ENCODE results near the gene ARSA.
"Not testable (repeated sequence)": the region's sequence is repeated elsewhere in the genome, so short reads cannot be mapped to it uniquely, and the experiment has no call there.

Gene ARSA

GRCh38 chr22:50654664-50655063, 26.7 kb upstream of the ARSA start:
- DNase-seq, result not testable (repeated sequence)

- DNase-seq, result no peak
Measured at GRCh38 chr22:50653256-50653655, 25.3 kb upstream of the ARSA start.

- not testable (repeated sequence) for DNase-seq
Measured at GRCh38 chr22:50643821-50644101, 15.8 kb upstream of the ARSA start.

- not testable (repeated sequence) for DNase-seq
Measured at GRCh38 chr22:50643021-50643820, 15.3 kb upstream of the ARSA start.

- DNase-seq, result no peak
Measured at GRCh38 chr22:50641696-50642607, 14.0 kb upstream of the ARSA start.

- no peak for DNase-seq
Measured at GRCh38 chr22:50640857-50641647, 13.1 kb upstream of the ARSA start.

- not testable (repeated sequence) for DNase-seq
Measured at GRCh38 chr22:50640296-50640695, 12.3 kb upstream of the ARSA start.

- DNase-seq, result no peak
Measured at GRCh38 chr22:50635591-50635990, 7.6 kb upstream of the ARSA start.

GRCh38 chr22:50633771-50634170, 5.8 kb upstream of the ARSA start:
- no peak for DNase-seq

GRCh38 chr22:50633086-50633485, 5.1 kb upstream of the ARSA start:
- no peak for DNase-seq

- DNase-seq, result no peak
Measured at GRCh38 chr22:50630376-50630775, 2.4 kb upstream of the ARSA start.

- DNase-seq, result peak; percentile 44
Measured at GRCh38 chr22:50628543-50629134, 687 bp upstream of the ARSA start.

- peak; percentile 29 for DNase-seq
Measured at GRCh38 chr22:50626850-50627641, 906 bp downstream of the ARSA start.

- no peak for DNase-seq
Measured at GRCh38 chr22:50626314-50626849, 1.6 kb downstream of the ARSA start.

- peak; percentile 29 for DNase-seq
Measured at GRCh38 chr22:50625568-50626313, 2.2 kb downstream of the ARSA start.

- DNase-seq, result peak; percentile 28
Measured at GRCh38 chr22:50625131-50625567, 2.8 kb downstream of the ARSA start.

GRCh38 chr22:50624347-50625130, 3.4 kb downstream of the ARSA start:
- peak; percentile 28 for DNase-seq

GRCh38 chr22:50622723-50623327, 5.1 kb downstream of the ARSA start:
- peak; percentile 26 for DNase-seq

- DNase-seq, result peak; percentile 37
Measured at GRCh38 chr22:50621948-50622722, 5.8 kb downstream of the ARSA start.
